ENCODE results near the gene CDKAL1. TPM values are rescaled to one million over a fixed set of nuclear protein-coding genes. Genes with fewer than 3 reads are reported as not detected.

Gene CDKAL1
- total and polyA plus RNA-seq, 4 donors = 2.0 to 12.9 (median 6.7) TPM

DNA sequence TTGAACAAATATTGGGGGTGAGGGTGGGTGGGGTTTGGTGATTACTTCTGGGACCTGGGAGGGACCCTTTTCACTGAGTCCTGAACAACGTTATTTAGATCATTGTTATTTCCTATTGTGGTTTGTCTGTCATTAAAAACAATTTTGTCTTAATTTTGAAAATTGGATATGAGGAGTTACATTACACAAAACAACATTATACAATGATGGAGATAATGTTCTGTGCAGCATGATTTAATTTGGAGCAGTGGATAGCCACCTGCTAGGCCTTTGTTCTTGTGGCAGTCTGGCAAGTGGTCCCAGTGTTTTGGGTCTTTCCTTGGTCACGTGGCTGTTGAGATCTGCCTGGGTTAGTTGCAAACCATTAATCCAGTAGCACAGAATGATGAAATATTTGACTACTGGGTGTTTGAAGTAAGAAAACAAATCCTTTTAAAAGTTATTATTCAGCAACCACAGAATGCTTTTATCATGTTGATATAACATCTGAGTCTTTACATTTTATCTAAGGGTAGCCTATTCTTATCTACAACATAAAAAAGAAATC is 172.8 kb downstream of the CDKAL1 start:
- H3K9me3 ChIP-seq (ENCODE audit: control insufficient read depth in 4 of 4, low read length in 3 of 4) = no peaks in the 10 kb centered on the region
- no peaks in the 10 kb centered on the region for H3K36me3 ChIP-seq (ENCODE audit: control insufficient read depth in 4 of 4, insufficient read depth in 3 of 4, low read depth in 1 of 4, low read length in 3 of 4)
- no peak overlapping the region for H3K27ac ChIP-seq (ENCODE audit: low read depth in 1 of 2, low read length in 2 of 2)
- DNase-seq (ENCODE audit: low spot score) = no peak
- H3K9ac ChIP-seq (ENCODE audit: low read depth in 1 of 2, low read length in 2 of 2) = no peak overlapping the region
- WGBS = 51% methylated on average over 2 of the region's 2 CpGs
- H3K27me3 ChIP-seq (ENCODE audit: control insufficient read depth in 4 of 4, insufficient read depth in 4 of 4, low read length in 3 of 4) = no peaks in the 10 kb centered on the region
- TF ChIP-seq YY1 (IDR thresholded peaks at IDR 0.05) (no peak), TAF1 (conservative IDR thresholded peaks at IDR 0.05) (no peak), HNF4A (conservative IDR thresholded peaks at IDR 0.05) (no peak), FOXA1 (IDR thresholded peaks at IDR 0.05) (no peak), SP1 (IDR thresholded peaks at IDR 0.05) (no peak), NR2F2 (IDR thresholded peaks at IDR 0.05) (no peak), JUND (IDR thresholded peaks at IDR 0.05) (no peak), EGR1 (IDR thresholded peaks at IDR 0.05; ENCODE audit: low read depth in 2 of 2) (no peak)
- TF ChIP-seq, protein P1, sequence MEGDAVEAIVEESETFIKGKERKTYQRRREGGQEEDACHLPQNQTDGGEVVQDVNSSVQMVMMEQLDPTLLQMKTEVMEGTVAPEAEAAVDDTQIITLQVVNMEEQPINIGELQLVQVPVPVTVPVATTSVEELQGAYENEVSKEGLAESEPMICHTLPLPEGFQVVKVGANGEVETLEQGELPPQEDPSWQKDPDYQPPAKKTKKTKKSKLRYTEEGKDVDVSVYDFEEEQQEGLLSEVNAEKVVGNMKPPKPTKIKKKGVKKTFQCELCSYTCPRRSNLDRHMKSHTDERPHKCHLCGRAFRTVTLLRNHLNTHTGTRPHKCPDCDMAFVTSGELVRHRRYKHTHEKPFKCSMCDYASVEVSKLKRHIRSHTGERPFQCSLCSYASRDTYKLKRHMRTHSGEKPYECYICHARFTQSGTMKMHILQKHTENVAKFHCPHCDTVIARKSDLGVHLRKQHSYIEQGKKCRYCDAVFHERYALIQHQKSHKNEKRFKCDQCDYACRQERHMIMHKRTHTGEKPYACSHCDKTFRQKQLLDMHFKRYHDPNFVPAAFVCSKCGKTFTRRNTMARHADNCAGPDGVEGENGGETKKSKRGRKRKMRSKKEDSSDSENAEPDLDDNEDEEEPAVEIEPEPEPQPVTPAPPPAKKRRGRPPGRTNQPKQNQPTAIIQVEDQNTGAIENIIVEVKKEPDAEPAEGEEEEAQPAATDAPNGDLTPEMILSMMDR (IDR thresholded peaks at IDR 0.05; ENCODE audit: low read depth, low read length, missing input control) = no peak
- peaks cover 0 to 3% (median under 1%) of the 10 kb centered on the region in 4 donors for H3K4me1 ChIP-seq (ENCODE audit: control insufficient read depth in 4 of 4, insufficient read depth in 4 of 4, low read length in 3 of 4)
- no peak overlapping the region for H3K4me3 ChIP-seq (ENCODE audit: low read depth in 1 of 3, low read length in 3 of 3)

DNA sequence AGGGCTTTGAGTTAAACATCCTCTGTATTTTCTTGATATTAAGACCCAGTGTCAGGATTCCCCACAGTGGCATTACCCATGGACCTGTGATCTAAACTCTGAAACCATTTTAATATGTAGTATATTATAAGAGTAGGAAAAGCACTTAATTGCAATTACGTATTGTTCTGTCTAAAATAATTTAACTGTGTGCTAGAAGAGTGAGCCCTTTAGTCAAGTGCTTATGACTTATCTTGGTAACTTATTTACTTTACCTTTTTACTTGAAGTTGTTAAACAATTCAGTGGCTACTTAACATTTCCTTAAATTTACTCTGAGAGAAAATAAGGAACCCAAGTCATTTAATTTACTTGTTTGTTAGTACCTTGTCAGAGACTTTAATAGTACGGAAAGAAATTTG is 173.6 kb downstream of the CDKAL1 start:
- H3K36me3 ChIP-seq (ENCODE audit: control insufficient read depth in 4 of 4, insufficient read depth in 3 of 4, low read depth in 1 of 4, low read length in 3 of 4) = no peaks in the 10 kb centered on the region
- TF ChIP-seq, protein P2, sequence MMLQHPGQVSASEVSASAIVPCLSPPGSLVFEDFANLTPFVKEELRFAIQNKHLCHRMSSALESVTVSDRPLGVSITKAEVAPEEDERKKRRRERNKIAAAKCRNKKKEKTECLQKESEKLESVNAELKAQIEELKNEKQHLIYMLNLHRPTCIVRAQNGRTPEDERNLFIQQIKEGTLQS (IDR thresholded peaks at IDR 0.05) = no peak
- TF ChIP-seq, protein P3, sequence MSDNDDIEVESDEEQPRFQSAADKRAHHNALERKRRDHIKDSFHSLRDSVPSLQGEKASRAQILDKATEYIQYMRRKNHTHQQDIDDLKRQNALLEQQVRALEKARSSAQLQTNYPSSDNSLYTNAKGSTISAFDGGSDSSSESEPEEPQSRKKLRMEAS (IDR thresholded peaks at IDR 0.05) = no peak
- no peak for TF ChIP-seq TAF1 (conservative IDR thresholded peaks at IDR 0.05)
- TF ChIP-seq NR2F2 (IDR thresholded peaks at IDR 0.05) = no peak
- no peak for TF ChIP-seq FOXA2 (IDR thresholded peaks at IDR 0.05)
- TF ChIP-seq HNF4G (IDR thresholded peaks at IDR 0.05) = no peak
- no peak for TF ChIP-seq YY1 (IDR thresholded peaks at IDR 0.05)
- TF ChIP-seq, protein P1 (IDR thresholded peaks at IDR 0.05; ENCODE audit: low read depth, low read length, missing input control) = no peak
- no peak for TF ChIP-seq SP1 (IDR thresholded peaks at IDR 0.05)
- TF ChIP-seq HNF4A (conservative IDR thresholded peaks at IDR 0.05) = no peak
- no peak for TF ChIP-seq JUND (IDR thresholded peaks at IDR 0.05)
- TF ChIP-seq RXRA (IDR thresholded peaks at IDR 0.05) = no peak
- no peak for TF ChIP-seq GABPA (IDR thresholded peaks at IDR 0.05 in 1 of 2, conservative IDR thresholded peaks at IDR 0.05 in 1 of 2)
- no peak for TF ChIP-seq RAD21 (IDR thresholded peaks at IDR 0.05)
- TF ChIP-seq, protein P4, sequence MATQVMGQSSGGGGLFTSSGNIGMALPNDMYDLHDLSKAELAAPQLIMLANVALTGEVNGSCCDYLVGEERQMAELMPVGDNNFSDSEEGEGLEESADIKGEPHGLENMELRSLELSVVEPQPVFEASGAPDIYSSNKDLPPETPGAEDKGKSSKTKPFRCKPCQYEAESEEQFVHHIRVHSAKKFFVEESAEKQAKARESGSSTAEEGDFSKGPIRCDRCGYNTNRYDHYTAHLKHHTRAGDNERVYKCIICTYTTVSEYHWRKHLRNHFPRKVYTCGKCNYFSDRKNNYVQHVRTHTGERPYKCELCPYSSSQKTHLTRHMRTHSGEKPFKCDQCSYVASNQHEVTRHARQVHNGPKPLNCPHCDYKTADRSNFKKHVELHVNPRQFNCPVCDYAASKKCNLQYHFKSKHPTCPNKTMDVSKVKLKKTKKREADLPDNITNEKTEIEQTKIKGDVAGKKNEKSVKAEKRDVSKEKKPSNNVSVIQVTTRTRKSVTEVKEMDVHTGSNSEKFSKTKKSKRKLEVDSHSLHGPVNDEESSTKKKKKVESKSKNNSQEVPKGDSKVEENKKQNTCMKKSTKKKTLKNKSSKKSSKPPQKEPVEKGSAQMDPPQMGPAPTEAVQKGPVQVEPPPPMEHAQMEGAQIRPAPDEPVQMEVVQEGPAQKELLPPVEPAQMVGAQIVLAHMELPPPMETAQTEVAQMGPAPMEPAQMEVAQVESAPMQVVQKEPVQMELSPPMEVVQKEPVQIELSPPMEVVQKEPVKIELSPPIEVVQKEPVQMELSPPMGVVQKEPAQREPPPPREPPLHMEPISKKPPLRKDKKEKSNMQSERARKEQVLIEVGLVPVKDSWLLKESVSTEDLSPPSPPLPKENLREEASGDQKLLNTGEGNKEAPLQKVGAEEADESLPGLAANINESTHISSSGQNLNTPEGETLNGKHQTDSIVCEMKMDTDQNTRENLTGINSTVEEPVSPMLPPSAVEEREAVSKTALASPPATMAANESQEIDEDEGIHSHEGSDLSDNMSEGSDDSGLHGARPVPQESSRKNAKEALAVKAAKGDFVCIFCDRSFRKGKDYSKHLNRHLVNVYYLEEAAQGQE (IDR thresholded peaks at IDR 0.05) = no peak
- no peak for TF ChIP-seq FOXA1 (IDR thresholded peaks at IDR 0.05)
- TF ChIP-seq, protein P5, sequence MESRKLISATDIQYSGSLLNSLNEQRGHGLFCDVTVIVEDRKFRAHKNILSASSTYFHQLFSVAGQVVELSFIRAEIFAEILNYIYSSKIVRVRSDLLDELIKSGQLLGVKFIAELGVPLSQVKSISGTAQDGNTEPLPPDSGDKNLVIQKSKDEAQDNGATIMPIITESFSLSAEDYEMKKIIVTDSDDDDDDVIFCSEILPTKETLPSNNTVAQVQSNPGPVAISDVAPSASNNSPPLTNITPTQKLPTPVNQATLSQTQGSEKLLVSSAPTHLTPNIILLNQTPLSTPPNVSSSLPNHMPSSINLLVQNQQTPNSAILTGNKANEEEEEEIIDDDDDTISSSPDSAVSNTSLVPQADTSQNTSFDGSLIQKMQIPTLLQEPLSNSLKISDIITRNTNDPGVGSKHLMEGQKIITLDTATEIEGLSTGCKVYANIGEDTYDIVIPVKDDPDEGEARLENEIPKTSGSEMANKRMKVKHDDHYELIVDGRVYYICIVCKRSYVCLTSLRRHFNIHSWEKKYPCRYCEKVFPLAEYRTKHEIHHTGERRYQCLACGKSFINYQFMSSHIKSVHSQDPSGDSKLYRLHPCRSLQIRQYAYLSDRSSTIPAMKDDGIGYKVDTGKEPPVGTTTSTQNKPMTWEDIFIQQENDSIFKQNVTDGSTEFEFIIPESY (IDR thresholded peaks at IDR 0.05) = no peak
- no peak for TF ChIP-seq EGR1 (IDR thresholded peaks at IDR 0.05; ENCODE audit: low read depth in 2 of 2)
- H3K27me3 ChIP-seq (ENCODE audit: control insufficient read depth in 4 of 4, insufficient read depth in 4 of 4, low read length in 3 of 4) = no peaks in the 10 kb centered on the region
- H3K4me1 ChIP-seq (ENCODE audit: control insufficient read depth in 4 of 4, insufficient read depth in 4 of 4, low read length in 3 of 4) = peaks cover 0 to 3% (median under 1%) of the 10 kb centered on the region in 4 donors
- no peaks in the 10 kb centered on the region for H3K9me3 ChIP-seq (ENCODE audit: control insufficient read depth in 4 of 4, low read length in 3 of 4)
- DNase-seq (ENCODE audit: low spot score) = no peak
- no peak overlapping the region for H3K27ac ChIP-seq (ENCODE audit: low read depth in 1 of 2, low read length in 2 of 2)
- WGBS = 88% methylated on average over 2 of the region's 2 CpGs
- no peak overlapping the region for H3K4me3 ChIP-seq (ENCODE audit: low read depth in 1 of 3, low read length in 3 of 3)
- H3K9ac ChIP-seq (ENCODE audit: low read depth in 1 of 2, low read length in 2 of 2) = no peak overlapping the region

Data from liver (tissue), 9 donors.